ENCODE measurements around the gene FASTKD3. TPM values are rescaled to one million over a fixed set of nuclear protein-coding genes. Genes with fewer than 3 reads are reported as not detected.

FASTKD3 gene
- total RNA-seq, 2 donors from 2014 or later, result 4.6 TPM

GRCh38 chr5:7871653-7872052, 2.8 kb upstream of the FASTKD3 start:
- H3K4me3 ChIP-seq, result no peak overlapping the region
- peaks cover 0 to 30% of the 10 kb centered on the region in 2 donors for H3K4me1 ChIP-seq
- no peaks in the 10 kb centered on the region for H3K9me3 ChIP-seq
- no peak for DNase-seq (ENCODE audit: low spot score)
- H3K27me3 ChIP-seq, result no peaks in the 10 kb centered on the region
- H3K36me3 ChIP-seq, result peaks cover 17% of the 10 kb centered on the region
- no peak overlapping the region for H3K27ac ChIP-seq
- TF ChIP-seq CTCF (IDR thresholded peaks at IDR 0.05), result no peak

- peak overlapping the region; percentile 96 to 100 for H3K4me3 ChIP-seq
- H3K27ac ChIP-seq, result peak overlapping the region; percentile 82 to 87
- no peaks in the 10 kb centered on the region for H3K36me3 ChIP-seq
- no peaks in the 10 kb centered on the region for H3K9me3 ChIP-seq
- peaks cover 0 to 30% of the 10 kb centered on the region in 2 donors for H3K4me1 ChIP-seq
- DNase-seq (ENCODE audit: low spot score), result no peak
- H3K27me3 ChIP-seq, result no peaks in the 10 kb centered on the region
- TF ChIP-seq CTCF (IDR thresholded peaks at IDR 0.05), result no peak
Observed at GRCh38 chr5:7869474-7870136, 774 bp upstream of the FASTKD3 start.

GRCh38 chr5:7868427-7868772, 431 bp downstream of the FASTKD3 start:
- H3K27ac ChIP-seq, result peak overlapping the region; percentile 82 to 87
- no peaks in the 10 kb centered on the region for H3K36me3 ChIP-seq
- no peaks in the 10 kb centered on the region for H3K27me3 ChIP-seq
- no peak for TF ChIP-seq CTCF (IDR thresholded peaks at IDR 0.05)
- peaks cover 0 to 30% of the 10 kb centered on the region in 2 donors for H3K4me1 ChIP-seq
- no peak for DNase-seq (ENCODE audit: low spot score)
- H3K4me3 ChIP-seq, result peak overlapping the region; percentile 96 to 100
- no peaks in the 10 kb centered on the region for H3K9me3 ChIP-seq

DNA sequence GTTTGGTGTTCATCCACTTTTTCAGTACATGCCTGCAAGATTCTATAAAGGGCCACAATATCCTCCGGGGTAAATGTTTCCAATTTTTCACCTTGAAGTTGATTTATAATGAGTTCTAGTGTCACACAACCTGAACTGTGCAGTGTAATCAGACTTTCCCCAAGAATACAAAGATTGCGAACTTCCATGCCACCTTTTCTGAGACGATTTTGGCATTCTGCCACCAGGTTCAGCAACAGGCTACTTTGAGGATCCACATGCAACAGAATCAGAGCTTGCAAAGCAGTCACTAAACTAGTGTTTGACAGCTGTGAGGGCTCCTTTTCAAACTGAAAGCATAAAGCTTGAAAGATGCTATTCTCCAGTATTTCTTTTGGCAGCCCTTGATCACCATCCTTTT, 1.6 kb downstream of the FASTKD3 start:
- Histone ChIP-seq H3K9me3 (no peaks in the 10 kb centered on the region), H3K27ac (no peak overlapping the region), H3K36me3 (no peaks in the 10 kb centered on the region), H3K27me3 (no peaks in the 10 kb centered on the region), H3K4me1 (peaks cover 0 to 30% of the 10 kb centered on the region in 2 donors), H3K4me3 (no peak overlapping the region)
- no peak for DNase-seq (ENCODE audit: low spot score)
- TF ChIP-seq CTCF (IDR thresholded peaks at IDR 0.05), result no peak

DNA sequence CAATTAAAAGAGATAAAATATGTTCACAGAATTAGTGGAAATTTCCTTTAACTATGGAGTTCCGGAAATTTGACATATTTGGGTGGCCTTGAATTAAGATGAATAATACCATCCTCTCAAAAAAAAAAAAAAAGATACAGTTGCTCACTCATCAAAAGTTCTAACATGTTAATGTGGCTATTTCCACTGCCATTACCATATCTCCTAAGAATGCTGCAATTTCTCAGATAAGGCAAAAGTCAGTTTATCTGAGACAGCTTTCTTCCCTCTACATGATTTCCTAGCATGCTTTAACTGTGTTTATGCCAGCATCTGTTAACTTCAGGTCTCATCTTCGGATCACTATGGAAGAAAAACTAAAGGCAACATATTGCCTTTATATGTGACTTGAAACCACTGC, 2.6 kb downstream of the FASTKD3 start:
- no peaks in the 10 kb centered on the region for H3K9me3 ChIP-seq
- no peak overlapping the region for H3K4me3 ChIP-seq
- DNase-seq (ENCODE audit: low spot score), result no peak
- H3K27me3 ChIP-seq, result no peaks in the 10 kb centered on the region
- H3K36me3 ChIP-seq, result no peaks in the 10 kb centered on the region
- TF ChIP-seq CTCF (IDR thresholded peaks at IDR 0.05), result no peak
- peaks cover 0 to 23% of the 10 kb centered on the region in 2 donors for H3K4me1 ChIP-seq
- H3K27ac ChIP-seq, result no peak overlapping the region
